Parietal lobe (tissue), 2 donors: ENCODE measurements around the gene CRPPA. TPM values are rescaled to one million over a fixed set of nuclear protein-coding genes. Genes with fewer than 3 reads are reported as not detected.

Experiments used
- small RNA-seq: library from RNA; depleted of rRNA; stranded (forward); fragments of <200 nt; gene quantifications from one replicate; pipeline ENCODE3, GENCODE V24; 2014; ENCODE audit warnings: low replicate concordance
- total RNA-seq: library from RNA; depleted of rRNA; stranded (reverse); fragments of >200 nt; gene quantifications from one replicate; pipeline ENCODE4 v1.2.3, GENCODE V29; 2014

The CRPPA gene
- total RNA-seq = 7.2 TPM

GRCh38 chr7:16421333-16422102, at the start of gene CRPPA:
CRPPA (minus strand) TSS chr7:16421538; CDS start chr7:16421322, 216 bp downstream.

GRCh38 chr7:16465469-16466361, 44.4 kb upstream of the CRPPA start, which contains the start of gene SOSTDC1:
SOSTDC1 (minus strand) TSS chr7:16465738; CDS start chr7:16465668, 70 bp downstream.

Small RNA genes lying within 50 kb of the gene (small RNA-seq; reads per million reads assigned to genes)
- gene AC005014.3 = not detected

Other genes with a start within 250 kb of the CRPPA start
- 13.1 TPM for gene SOSTDC1, start 44.2 kb upstream of the CRPPA start, total RNA-seq
- gene LRRC72, start 105.3 kb upstream of the CRPPA start, total RNA-seq = not detected
- gene ANKMY2, start 224.2 kb upstream of the CRPPA start, total RNA-seq = 72.9 TPM
- 79.5 TPM for gene BZW2, start 224.6 kb upstream of the CRPPA start, total RNA-seq